G401 (cell line): ENCODE results near the gene KIAA1755. TPM values are rescaled to one million over a fixed set of nuclear protein-coding genes. Genes with fewer than 3 reads are reported as not detected.
"Not testable (repeated sequence)": the region's sequence is repeated elsewhere in the genome, so short reads cannot be mapped to it uniquely, and the experiment has no call there.

Source experiments
- DNase-seq: peaks from one replicate; pipeline ENCODE4 v3.0.0-alpha.2; 2015; ENCODE audit warnings: low spot score
- in situ Hi-C: cut with HindIII; loops from 2 replicates; pipeline ENCODE4 v1.10.0; 2016; ENCODE audit warnings: low sequenced_read_pairs, mixed read lengths
- total RNA-seq: library from RNA; depleted of rRNA; stranded (reverse); fragments of >200 nt; shearing (Covaris generic); gene quantifications from 2 replicates; pipeline ENCODE4 v1.2.3, GENCODE V29; 2014

KIAA1755 gene
- total RNA-seq, 1 experiment from 2014 or later, result not detected

- in situ Hi-C loops, result no loop called here
- DNase-seq, result no peak
Measured at GRCh38 chr20:38290829-38291814, 30.6 kb upstream of the KIAA1755 start.

DNA sequence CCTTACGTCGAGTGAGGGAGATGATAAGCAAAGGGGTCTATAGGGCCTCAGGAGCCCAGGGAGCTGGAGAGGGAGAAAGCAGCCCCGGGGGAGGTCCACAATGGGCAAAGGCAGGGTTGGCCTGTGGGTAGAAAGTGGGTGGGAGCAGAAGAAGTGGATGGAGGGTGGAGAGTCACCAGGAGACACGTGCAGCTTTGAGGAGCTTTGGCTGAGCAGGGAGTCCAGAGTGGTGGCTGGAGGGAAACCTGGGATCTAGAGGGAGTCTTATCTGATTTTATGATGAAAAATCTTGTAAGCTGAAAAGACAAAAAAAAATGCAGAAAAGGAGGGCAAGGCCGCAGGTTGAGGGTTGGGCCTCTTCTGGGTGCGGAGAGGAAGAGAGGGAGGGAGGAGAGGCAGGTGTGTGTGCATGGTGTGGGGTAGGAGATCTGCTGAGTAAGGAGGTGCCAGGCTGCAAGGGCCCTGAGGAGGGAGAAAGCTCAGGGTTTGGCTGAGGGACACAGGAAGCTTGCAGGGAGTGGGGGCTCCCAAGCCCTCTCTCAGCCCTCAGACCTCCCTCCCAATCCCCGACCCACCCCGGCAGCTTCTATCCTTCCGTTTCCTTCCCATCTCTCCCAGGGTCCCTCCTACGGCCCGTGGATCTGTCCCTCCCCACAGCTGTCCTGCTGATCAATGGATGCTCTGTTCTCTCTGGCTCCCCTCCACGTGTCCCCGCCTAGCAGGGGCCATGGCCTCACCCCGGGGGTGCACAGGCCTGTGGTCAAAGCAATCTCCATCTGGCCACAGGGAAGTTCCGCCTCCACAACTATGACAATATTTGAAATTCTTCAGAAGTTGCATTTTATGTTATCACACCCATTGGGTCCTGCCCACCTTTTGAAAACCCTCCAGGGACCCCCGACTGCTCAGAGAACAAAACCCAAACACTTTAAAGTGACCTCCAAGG lies 26.3 kb upstream of the KIAA1755 start:
- no peak for DNase-seq
- in situ Hi-C loops, result no loop called here

DNA sequence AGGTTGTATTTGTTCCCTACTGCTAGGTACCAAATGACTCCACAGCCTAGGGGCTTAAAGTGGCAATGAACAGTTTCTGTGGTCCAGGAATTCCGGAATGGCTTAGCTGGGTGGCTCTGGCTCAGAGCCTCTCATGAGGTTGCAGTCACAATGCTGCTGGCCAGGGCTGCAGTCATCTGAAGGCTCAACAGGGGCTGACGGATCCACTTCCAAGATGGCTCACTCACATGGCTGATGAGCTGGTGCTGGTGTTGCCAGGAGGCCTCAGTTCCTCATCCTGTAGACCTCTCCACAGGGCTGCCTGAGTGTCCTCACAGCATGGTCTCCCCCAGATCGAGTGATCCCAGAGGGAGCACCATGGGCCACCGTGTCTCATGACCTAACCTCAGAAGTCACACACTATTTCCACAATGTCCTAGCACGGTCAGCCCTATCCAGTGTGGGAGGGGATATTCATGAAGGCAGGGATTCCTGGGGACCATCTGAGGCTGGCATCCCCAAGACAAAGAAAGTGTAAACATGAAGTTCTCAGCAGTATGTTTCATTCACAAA lies 24.4 kb upstream of the KIAA1755 start:
- in situ Hi-C loops, result no loop called here
- DNase-seq, result no peak

- in situ Hi-C loops, DNase-seq: not testable (repeated sequence)
Measured at GRCh38 chr20:38284066-38284650, 23.6 kb upstream of the KIAA1755 start.

DNA sequence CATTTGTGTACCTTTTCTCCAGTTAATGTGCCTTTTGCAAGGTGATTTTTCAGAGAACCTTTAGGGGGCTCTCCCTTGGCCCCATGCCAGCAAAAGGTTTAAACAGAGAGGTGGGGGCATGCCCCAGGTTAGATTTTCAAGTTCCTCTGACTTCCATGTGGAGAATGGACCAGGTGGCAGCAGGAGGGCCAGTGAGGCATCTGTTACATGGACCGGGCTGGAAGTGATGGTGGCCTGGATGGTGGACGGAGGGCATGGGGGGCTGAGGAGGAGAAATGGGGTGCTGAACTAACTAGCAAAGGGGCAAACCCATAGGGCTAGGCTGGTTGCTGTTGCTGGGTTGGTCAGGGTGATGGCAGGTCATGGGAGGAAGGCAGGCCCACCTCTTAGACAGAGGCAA lies 22.7 kb upstream of the KIAA1755 start:
- no peak for DNase-seq
- in situ Hi-C loops, result no loop called here

DNA sequence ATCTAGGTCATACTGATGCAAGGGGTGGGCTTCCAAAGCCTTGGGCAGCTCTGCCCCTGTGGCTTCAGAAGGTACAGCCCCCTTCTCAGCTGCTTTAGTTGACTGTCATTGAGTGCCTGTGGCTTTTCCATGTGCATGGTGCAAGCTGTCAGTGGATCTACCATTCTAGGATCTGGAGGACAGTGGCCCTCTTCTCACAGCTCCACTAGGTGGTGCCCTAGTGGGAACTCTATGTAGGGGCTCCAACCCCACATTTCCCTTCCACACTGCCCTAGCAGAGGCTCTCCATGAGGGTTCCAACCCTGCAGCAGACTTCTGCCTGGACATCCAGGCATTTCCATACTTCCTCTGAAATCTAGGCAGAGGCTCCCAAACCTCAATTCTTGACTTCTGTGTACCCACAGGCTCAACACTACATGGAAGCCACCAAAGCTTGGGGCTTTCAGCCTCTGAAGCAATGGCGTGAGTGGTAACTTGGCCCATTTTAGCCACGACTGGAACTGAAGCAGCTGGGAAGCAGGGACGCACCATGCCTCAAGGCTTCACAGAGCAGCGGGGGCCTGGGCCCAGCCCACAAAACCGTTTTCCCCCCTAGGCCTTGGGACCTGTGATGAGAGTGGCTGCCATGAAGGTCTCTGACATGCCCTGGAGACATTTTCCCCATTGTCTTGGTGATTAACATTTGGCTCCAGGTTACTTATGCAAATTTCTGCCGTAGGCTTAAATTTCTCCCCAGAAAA lies 20.8 kb upstream of the KIAA1755 start:
- in situ Hi-C loops, DNase-seq: not testable (repeated sequence)

DNA sequence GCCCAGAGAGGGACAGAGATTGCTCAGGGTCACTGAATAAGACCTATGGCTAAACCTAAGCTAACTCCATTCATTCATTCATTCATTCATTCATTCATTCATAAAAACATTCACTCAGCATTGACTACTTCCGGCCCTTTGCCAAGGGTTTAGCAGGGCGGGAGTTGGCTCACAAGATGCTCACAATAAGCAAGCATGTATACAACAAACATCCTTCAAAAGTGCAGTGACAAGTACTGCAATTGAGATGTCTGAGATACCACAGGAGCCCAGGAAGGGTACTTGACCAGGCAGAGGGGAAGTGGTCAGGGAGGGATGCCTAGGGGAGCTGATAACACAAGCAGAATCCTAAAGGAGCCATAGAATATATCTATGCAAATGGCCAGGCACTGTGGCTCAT lies 18.2 kb upstream of the KIAA1755 start:
- in situ Hi-C loops, result no loop called here

GRCh38 chr20:38278131-38278530 lies 17.6 kb upstream of the KIAA1755 start:
- DNase-seq, result no peak
- in situ Hi-C loops, result no loop called here

More for the DNA sequence above, 18.2 kb upstream of the KIAA1755 start:
- no peak for DNase-seq

GRCh38 chr20:38277691-38278090 lies 17.2 kb upstream of the KIAA1755 start:
- in situ Hi-C loops, result no loop called here
- no peak for DNase-seq

- in situ Hi-C loops, result no loop called here
- no peak for DNase-seq
Measured at GRCh38 chr20:38277285-38277684, 16.8 kb upstream of the KIAA1755 start.

DNA sequence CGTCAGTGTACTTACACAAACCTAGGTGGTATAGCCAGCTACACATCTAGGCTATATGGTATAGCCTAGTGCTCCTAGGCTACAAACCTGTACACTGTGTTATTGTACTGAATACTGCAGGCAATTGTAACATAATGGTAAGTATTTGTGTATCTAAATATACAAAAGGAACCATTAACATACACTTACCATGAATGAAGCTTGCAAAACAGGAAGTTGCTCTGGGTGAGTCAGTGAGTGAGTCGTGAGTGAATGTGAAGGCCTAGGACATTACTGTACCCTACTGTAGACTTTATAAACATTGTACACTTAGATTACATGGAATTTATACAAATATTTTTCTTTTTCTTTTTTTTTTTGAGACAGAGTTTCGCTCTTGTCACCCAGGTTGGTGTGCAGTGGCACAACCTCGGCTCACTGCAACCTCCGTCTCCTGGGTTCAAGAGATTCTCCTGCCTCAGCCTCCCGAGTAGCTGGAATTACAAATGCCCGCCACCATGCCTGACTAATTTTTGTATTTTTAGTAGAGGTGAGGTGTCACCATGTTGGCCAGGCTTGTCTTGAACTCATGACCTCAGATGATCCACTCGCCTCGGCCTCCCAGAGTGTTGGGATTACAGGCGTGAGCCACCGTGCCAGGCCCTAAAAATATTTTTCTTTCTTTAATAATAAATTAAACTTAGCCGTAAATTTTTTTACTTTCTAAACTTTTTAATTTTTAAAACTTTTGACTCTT lies 15.4 kb upstream of the KIAA1755 start:
- DNase-seq, result no peak
- in situ Hi-C loops, result no loop called here

DNA sequence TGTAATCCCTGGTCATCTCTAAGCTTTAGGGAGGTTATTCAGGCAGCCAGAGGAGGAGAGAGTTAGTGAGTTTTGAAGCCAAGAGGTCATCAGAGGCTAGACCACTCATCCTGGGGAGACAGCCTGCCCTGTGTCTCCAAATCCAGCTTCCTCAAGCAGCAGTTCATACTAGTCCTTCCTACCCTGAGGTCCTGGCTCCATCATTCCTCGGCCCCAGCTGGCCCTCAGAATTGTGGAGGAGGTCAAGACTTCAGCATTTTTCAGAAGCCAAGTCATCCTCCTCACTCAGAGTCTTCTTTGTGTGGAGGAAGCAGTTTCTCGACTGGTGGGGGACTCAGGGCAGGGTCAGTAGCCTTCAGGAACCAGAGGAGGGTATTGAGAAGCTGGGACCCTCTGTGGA lies 12.4 kb upstream of the KIAA1755 start:
- no peak for DNase-seq
- in situ Hi-C loops, result no loop called here

DNA sequence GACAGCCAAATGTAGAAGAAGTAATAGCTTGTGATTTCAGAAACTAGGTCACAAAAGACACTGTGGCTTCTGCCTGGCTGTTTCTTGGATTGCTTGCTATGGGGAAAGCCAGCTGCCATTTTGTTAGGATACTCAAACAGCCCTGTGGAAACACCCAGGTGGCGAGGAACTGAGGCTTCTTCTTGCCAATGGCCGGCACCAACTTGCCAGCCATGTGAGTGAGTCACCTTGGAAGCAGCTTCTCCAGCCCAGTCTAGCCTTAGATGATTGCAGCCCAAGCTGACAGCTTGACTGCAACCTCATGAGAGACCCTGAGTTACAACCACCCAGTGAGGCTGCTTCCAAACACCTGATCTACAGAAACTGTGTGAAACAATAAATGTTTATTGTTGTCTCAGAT lies 11.9 kb upstream of the KIAA1755 start:
- in situ Hi-C loops, result no loop called here
- no peak for DNase-seq

DNA sequence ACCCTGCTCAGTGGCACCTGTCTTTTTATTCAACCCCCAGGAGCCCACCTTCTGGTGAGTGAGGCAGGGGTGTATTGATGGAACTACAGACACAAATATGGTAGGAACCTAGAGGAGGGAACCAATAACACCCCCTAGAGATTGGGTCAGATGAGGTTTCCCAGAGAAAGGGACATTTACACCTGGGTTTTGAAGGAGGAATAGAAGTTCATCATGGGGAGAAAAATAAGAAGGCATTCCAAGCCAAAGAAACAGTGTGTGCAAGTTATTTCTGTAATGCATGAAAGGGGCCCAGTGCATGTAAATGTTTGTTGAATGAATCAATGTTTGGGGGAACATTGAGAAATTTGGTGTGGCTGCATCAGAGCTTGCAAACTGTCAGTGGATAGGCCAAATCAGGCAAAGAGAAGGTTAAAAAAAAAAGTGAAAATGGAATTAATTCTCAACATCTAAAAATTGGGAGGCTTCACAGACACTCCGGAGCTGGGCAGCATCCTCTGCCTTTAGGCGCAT lies 11.1 kb upstream of the KIAA1755 start:
- no peak for DNase-seq

DNA sequence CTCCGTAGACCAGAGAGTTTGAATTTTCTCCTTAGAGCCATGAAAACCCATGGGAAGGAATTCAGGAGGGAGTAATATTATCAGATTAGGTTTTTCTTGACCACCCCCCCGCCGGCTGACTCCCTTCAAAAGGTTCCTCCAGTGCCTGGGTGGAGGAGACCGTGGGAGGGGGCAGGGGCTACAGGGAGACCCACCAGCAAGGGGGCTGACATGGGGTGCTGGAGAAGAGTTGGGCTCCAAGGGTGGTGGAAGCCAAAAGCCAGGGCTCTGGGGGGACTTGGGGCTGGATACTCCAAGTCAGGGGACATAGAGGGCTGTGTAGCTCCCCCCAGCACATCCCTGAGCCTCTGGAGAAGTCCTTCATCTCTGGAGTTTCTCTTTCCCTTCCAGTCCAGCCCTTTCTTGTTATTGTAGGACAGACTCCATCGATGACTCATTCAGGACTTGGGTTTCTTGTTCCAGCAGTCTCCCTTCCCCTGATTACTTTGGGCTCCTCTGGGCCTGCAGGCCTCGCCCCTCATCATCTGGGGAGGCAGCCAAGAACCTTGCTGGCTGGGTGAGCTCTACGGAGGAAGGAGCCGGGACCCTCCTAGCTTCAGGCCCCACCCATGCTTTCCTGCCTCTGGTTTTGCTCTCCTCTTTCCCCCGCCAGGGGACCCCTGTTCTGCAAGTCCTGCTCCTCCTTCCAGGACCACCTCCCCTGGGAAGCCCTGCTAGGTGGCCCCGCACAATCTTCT lies 10.5 kb upstream of the KIAA1755 start:
- DNase-seq, result no peak
- in situ Hi-C loops, result no loop called here

More for the DNA sequence above, 11.1 kb upstream of the KIAA1755 start:
- in situ Hi-C loops, result no loop called here

DNA sequence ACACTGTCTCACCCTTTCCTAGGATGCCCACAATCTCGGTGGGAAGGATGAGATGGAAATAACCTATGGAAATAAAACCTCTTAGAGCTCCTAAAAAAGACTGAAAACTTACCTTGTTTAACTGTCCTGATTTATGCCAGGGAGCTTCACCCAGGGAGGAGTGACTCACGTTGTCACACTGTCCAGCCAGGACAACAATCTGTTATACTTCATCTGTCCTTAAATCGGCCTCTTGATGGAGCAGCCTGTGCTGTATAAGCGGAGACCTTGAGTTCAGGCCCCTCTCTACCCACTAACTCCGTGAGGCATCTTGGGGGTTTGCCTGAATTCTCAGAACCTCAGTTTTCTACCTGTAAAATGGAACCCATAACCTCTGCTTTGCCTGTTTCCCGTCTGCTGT lies 9.2 kb upstream of the KIAA1755 start:
- in situ Hi-C loops, result no loop called here
- no peak for DNase-seq

DNA sequence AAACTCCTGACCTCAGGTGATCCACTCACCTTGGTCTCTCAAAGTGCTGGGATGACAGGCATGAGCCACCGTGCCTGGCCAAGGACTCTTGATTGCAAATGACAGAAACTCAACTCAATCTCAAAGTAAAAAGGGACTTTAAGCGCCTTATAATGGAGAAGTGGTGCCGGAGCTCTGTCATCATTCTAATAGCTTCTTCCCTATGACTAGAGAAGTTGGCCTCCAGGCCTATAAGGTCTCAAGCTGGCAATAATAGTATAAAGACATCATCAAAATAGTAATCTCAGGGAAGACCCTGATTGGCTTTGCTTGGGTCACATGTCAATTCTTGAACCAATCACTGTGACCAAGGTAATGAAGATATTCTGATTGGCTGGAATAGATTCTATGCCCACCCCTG lies 8.5 kb upstream of the KIAA1755 start:
- in situ Hi-C loops, result no loop called here
- no peak for DNase-seq
